Inflammatory macrophage (primary cell): Measurements from ENCODE around the gene RHBDF1.
A peak's percentile ranks its signal among the peaks of the same experiment; 100 is the strongest.

Experiments used
- DNase-seq, 2 donors: peaks; one replicate each; pipeline ENCODE4 v3.0.0-alpha.2; 2020 to 2022
- total RNA-seq, 18 experiments: gene quantifications; one replicate each; lab custom pipeline; 2026; ENCODE audit warnings: mixed read lengths in 6 of 18, inconsistent platforms in 2 of 18; lab: John Stamatoyannopoulos, UW

Gene RHBDF1, protein sequence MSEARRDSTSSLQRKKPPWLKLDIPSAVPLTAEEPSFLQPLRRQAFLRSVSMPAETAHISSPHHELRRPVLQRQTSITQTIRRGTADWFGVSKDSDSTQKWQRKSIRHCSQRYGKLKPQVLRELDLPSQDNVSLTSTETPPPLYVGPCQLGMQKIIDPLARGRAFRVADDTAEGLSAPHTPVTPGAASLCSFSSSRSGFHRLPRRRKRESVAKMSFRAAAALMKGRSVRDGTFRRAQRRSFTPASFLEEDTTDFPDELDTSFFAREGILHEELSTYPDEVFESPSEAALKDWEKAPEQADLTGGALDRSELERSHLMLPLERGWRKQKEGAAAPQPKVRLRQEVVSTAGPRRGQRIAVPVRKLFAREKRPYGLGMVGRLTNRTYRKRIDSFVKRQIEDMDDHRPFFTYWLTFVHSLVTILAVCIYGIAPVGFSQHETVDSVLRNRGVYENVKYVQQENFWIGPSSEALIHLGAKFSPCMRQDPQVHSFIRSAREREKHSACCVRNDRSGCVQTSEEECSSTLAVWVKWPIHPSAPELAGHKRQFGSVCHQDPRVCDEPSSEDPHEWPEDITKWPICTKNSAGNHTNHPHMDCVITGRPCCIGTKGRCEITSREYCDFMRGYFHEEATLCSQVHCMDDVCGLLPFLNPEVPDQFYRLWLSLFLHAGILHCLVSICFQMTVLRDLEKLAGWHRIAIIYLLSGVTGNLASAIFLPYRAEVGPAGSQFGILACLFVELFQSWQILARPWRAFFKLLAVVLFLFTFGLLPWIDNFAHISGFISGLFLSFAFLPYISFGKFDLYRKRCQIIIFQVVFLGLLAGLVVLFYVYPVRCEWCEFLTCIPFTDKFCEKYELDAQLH
- total RNA-seq: 3.0 to 19.9 (median 11.3) reads per million in 18 experiments

DNA sequence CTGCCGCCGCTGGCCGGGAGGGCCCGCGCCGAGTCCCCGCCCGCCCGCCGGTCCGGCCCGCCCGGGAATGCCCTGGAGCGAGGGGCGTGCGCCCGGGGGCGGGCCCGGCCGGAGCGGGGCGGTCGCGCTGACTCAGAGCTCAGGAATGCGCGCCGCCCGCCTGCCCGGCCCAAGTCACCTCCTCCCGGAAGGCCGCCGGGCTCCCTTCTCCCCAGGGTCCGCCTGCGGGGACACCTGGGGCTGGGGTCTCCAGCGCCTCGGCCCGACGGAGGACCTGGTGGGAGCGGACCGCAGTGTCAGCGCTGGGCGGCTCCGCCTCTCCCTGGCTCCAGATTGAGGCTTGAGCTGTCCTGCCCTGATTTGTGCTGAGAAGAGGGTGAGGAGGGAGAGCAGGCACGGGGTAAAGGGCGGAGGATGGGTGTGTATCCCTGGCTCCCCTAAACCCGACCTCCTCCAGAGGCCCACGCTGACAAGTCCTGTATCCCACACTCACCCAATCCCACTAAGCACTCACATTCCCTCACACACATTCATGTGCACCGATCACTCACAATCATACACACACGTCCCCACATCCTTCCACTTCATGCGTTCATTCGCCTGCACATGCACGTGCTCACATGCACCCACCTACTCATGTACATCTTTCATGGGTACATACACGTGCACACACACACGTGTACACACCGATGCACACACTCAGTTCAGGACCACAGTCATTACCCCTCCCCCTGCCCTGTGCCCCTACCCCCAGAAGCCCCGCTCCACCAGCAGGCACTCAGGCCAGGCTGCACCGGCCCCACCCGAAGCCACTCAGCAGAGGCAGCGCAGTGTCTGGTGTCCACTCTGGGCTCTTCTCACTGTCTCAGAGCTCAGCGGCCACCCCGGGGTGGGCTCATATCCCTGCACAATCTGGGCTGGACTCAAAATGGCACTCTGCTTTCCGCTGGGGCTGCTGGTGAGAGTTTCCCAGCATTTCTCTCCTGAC lies at the start of gene RHBDF1:
Gene RHBDF1 (minus strand): TSS at position 71 of the 988 bp plus-strand sequence. CDS start 7,616 bp downstream, outside the sequence.
- peak in 1 of 2 donors; percentile 53 for DNase-seq

DNA sequence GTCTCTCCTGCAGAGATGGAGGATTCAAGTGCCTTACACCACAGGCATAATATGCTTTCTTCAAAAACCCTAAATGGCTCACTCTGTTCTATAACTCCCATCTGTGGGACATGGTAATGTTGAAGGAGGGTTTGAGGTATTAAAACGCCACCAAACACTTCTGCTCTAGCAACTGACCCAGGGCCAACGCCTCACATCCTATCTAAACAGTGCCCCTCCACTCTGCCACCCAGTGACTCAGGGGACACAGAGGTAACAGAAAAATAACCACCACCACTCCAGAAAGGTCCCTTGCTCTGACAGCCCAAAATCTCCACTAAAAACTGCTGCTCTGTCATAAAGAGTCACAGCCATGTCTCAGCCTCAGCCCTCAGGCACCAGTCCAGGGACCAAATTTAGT lies 48.3 kb upstream of the RHBDF1 start:
- no peak for DNase-seq

DNA sequence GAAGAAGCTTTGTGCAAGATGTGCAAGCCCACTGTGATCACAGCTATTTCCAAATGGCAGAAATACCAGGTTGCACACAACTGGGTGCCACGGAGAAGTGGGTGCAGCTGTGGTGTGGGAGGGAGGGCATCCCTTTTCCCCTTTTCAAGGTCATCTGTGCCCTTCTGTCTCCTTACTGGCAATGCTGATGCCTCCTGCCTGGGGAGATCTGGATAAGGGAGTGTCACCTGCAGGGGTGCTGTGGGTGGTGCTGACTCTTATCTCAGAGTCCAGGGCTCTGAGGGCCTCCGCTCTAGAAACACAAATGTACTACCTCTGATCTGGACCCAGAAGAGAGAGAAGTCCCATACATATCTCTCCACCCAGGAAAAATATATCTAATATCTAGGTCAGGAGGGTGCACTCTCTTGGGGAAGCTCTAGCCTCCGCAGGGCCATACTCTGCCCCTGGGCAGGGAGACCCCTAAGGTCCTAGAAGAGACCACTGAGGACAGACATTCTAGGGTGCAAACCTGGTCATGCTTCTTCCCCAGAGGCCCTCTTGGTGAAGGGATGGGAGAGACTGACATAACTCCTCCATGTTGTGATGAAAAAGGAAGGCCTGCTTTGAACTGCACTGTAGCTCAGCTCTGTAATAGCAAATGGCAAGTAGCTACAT lies 47.5 kb upstream of the RHBDF1 start:
- DNase-seq: no peak

DNA sequence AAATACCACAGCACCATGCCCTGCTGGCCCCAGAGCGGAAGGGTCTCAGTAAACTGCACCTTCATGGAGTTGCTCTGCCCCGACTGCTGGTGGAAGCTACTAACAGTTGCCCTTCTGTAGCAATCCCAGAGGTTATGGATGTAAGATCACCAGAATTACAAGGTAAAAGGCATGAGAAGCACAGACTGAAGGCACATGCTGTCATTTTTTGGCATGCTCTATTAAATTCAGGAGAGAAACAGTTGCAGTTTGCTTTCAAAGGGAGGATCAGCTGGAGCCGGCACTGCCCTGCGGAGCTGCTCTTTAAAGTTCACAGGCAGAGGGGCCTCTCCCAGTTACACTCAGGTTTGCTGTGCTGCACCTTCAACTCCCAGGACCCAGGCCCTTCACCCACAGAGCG lies 46.9 kb upstream of the RHBDF1 start:
- no peak for DNase-seq

DNA sequence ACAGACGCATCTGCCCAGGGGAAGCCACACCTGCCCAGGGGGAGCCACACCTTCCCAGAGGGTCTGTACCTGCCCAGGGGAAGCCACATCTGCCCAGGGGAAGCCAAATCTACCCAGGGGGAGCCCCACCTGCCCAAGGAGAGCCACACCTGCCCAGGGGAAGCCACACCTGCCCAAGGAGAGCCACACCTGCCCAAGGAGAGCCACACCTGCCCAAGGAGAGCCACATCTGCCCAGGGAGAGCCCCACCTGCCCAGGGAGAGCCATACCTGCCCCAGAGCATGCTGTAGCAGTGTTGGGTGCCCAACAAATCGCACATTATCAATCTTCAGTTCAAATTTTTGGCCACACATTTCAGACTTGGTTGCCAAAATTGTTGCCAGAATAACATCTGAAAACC lies 46.4 kb upstream of the RHBDF1 start:
- no peak for DNase-seq

DNA sequence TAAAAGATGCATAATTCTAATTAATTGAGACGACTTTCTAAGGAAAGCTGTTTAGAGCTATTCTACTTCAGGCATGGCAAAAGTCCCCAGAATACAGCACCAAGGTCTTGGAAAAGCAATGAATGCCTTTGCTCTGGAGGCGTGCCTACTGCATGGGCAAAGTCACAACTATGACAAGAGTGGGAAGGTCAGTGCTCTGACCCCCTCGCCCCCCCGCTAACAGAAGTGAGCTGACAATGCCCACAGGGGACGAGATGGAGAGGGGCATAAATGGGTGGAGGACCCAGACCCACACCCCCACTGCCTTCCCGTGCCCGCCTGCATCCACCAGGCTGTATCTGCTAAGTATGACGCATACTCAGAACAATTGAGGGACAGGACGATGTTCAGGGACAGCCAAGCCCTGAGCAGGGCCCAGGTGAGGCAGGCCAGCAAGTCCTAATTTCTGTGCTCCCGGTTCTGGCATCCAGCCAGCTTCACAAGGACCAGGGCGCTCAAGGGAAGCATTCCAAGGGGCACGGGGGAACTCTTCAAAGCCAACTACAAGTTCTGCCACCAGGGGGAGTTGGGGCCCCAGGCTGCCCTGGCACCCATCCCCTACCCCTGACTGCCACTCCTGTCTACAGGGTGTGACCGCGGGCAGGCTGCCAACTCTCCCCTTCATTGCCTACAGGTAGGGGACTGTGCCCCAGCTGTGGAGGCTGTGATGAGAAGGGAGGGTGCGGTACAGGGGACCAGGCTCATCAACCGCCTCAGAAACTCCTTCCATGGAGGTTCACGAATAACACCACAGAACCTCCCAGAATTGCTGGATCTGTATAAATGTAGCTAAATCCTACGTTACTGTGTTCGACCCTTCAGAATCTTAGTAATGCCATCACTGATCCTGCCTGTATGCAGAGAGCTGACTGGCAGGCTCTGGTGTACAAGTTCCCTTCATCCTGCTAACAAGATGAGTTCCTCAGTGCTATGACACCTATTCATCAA lies 45.2 kb upstream of the RHBDF1 start:
- DNase-seq: peak; percentile 34 to 47

DNA sequence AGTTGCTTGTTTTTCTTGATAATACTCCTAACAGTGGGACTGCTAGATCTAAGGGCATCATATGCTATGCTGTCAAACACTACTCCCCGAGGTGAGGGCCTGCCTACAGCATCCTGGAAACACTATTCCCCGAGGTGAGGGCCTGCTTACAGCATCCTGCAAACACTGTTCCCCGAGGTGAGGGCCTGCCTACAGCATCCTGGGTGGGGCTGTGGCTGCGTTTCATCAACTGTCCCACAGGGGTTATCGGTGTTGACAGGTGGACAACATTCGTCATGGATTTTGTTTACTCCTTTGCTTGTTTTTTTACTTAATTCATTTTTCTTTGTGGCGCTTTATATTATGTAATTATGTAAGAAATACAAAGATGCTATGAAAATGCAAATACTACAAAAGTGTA lies 43.6 kb upstream of the RHBDF1 start:
- no peak for DNase-seq

DNA sequence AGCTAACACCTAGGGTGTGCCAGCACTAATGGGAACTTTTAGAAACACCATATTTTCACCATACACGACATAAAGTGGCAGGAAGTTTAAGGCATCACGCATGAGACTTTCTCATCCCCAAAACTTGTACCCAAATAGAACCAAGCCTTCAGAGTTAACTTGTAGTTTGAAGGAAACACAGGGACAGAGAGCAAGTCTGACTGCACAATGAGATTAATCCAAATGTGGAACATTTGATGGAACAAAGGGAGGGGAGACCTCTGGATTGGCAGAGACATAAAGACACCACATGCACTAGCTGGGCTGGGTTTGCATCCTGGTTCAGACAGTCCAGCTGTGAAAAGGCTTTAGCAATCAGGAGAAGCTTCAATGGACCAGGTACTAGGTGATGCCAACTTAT lies 41.9 kb upstream of the RHBDF1 start:
- no peak for DNase-seq

DNA sequence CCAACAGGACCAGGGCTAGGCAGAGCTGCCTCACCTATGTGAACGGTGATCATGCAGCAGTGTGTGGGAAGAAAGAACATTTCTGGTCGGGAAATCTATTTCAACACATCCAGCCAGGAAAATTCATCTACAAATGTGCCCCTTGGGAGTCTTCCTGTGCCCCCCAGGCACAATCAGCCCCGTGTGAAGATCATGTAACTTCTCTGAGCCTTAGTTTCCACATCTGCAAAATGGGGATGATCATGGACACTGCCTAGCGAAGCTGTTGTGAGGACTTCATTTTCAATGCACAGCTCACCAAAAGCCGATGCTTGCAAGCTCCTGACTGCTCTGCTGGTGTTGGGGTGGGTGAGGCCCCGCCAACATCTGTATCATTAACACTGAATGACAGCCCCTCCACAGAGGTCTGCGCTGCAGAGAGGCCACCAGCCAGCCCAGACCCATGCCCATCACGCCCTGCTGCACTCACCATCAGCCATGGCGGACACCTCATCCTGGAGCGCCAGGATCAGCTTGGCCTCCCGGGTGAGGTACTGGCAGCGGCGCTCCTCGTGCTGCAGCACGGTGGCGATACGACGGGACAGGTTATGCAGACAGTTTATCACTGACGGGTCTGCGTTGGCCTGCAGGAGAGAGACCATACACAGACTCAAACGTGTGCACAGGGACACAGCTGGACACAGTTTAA lies 39.9 kb upstream of the RHBDF1 start:
- no peak for DNase-seq

DNA sequence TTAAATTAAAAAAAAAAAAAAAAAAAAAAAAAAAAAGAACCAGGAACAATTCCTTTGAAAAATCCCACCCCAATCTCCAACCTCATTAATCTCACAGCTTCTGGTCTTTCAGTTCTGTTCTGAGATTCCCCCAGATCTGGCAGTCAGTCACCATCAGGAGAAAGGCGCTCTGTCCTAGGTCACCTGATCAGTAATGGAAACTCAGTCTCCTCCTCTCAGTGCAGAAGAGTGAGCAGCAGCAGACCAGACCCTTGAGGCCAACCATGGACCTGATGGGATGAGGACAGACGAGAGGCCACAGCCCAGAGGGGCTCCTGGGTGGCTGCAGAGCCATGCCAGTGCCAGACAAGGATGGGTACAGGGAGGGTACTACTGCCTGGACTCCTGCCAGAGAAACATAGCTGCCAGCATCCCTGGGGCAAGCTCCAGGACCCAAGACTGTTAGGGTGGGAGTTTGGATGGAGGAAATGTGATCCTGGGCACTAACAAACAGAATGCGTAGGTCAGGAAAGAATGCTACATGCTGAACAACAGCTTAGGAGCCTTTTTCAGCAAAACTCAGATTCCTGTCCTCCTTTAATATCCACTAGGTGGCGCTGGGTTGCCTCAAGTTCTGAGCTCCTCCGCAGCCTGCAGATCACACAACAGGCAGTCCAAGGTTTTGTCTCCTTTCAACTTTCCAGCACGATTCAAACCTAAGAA lies 34.3 kb upstream of the RHBDF1 start:
- DNase-seq: peak; percentile 73

DNA sequence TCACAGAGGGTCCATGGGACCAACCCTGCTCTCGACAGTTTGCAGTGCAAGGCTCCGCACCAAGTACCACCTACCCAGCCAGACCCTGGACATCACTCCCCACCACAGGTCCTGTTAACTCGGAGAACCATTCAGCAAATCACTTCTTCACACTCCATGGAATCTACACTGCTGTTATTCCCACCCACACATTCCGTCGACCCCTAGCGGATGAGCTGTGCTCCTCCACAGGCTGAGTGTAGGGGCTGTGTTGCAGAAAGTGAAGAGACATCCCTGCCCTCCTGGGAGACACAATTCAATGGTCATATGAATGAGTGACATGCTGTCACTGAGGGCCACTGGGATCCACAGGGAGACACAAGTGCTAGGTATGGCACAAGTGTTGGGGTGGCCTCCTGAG lies 33.1 kb upstream of the RHBDF1 start:
- DNase-seq: no peak

DNA sequence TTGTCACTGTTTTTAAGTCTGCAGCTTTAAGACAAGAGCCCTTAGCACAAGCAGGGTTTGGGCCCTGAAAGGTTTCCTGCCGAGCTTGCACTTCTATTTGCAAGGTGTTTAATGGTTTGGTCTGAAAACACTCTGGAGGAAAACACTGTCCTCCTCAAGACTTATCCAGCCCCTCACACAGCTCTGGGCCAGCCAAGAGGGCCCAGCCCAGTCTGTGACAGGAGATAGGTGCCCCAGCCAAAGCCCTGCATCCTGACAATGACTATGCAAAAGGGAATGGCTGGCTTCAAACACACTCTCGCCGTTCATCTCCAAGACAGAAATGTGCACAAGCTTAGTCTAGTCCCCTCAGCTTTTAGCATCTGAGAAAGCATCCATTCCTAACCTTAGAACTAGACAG lies 32.5 kb upstream of the RHBDF1 start:
- no peak for DNase-seq

DNA sequence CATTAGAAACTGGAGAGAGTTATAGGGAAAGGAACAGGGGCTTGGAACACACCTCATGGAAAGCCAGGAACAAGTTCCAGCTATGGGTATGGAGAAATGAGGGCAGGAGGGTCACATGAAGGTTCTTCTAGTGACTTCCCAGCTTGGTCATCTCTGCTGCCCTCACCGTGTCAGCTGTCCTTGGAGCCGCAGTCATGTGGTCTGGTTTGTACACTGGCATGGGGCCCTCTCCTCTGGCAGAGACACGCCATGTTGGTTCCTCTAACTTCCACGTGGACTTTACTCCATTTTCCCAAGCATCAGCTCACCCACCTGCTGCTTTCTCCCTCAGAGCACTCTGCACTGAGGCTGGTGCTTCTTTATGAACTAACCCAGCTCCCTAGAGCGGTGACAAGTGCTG lies 31.9 kb upstream of the RHBDF1 start:
- DNase-seq: peak; percentile 10 to 42

DNA sequence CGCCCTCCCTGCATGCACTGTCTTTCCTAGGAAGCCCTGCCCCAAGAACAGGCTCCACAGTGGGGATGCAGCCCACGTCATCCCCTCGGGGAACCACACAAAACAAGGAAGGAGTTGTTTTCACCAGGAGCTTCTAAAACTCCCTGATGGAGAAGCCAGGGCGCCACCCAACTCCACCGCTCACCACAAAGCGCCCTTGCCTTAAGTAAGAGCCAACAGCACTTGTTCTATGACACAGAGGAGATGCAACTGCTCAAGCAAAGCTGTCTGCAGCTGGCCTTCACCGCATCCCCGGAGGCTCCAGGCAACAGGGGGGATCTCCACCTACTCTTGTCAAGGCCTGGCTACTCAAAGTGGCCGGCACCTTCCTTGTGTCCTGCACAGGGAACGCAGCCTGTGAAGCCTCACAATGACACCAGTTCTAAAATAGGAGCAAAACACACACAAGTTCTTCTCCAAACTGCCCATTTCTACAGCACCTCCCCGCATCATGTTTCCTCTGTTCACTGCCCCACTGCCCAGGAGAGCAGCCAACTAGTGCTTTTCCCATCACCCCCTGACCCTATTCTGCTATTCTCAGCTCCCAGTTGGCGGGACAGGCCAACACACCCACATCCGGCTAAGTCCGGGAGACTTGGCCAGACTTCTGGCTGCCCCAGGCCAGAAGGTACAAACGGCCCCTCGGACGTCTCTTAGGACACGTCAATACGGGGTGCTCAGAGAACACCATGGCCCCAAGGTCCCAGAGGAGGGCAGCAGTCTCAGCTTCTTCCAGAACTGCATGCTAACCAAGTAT lies 29.8 kb upstream of the RHBDF1 start:
- DNase-seq: no peak

DNA sequence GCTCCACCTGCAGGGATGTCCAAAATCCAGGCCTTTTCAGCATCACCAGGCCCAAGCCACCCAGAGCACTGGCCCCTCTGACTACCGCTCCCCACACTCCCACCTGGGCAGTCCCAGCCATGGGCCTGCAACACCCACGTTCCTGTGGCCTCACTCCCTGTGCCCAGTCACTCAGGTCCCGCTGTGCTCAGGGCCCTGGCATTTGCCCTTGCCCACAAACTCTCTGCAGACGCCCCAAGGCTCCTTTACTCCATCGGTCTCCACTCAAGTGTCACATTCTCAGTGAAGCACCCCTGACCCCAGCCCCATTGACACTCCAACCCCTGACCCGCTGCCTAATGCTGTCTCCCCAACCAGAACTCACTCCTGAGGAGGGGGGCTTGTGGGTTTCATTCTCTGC lies 29.2 kb upstream of the RHBDF1 start:
- DNase-seq: no peak

DNA sequence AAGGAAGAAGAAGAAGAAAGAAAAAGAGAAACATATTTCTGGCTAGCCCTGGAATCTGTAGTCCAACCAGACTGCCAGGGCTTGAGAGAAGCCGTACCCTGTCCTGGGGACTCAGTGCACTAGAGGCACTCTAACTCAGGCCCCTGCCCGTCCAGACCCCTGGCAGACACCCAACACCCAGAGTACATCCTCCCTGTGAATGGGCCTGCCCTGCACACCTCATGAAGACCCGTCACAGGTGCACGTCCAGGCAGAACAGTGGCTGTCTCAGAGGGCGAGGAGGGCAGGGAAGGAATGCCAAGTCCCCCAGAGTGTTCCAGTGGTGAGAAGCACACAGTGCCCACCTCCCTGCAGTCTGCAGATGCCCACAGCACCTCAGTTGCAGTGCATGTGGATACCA lies 28.6 kb upstream of the RHBDF1 start:
- no peak for DNase-seq

DNA sequence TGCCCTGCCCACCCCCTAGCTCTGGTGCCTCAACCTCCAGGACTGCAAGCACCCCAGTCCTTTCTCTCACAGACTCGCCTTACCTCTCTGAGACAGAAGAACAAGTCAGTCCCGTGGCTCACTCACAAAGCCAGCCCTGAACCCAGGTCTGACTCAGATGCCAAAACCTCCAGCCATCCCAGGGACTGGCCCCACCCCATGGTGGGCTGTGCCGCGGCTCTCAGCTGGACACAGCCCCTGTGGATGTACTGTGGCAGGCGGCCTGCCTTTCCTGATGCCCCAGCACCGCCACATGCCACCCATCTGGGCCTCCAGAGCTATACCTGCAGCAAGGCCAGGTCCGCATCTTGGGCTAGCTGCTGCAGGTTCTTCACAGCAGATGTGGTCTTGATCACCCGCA lies 25.4 kb upstream of the RHBDF1 start:
- no peak for DNase-seq

DNA sequence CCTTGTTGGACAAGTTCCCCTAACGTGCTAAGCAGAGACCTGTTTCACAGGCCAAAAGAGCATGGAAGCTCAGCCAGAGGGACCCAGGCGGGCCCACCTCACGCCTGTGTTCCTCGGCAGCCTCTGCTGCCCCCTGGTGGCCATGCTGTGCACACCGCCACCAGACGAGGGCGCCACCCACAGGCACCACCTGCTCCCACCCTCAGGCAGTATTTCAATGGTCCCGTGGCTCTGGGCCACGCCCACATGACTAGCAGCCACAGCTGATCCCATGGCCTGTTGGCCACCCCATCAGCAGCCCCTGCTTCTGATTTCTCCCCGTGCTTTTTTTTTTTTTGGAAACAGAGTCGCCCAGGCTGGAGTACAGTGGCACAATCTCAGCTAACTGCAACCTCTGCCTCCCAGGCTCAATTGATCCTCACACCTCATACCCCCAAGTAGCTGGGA lies 24.5 kb upstream of the RHBDF1 start:
- DNase-seq: peak; percentile 92 to 94

DNA sequence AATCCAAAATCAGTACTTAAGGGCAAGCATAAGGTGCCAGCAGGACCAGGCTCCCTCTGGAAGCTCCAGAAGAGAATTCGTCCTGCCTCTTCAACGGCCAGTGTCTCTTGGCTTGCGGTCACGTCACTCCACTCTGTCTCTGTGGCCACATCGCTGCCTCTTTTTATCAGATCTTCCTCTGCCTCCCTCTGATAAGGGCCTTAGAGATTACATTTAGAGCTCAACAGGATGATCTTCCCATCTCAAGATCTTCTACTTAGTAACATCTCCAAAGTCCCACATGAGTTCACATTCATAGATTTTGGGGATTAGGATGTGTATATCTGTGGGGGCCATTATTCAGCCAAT lies 22.5 kb upstream of the RHBDF1 start:
- DNase-seq: no peak
